Suprapubic skin (tissue), 4 donors: Measurements from ENCODE around the gene GSG1L.

Experiments used
- EP300 ChIP-seq: sonication (generic); formaldehyde crosslinking; IDR thresholded peaks from one replicate; pipeline ENCODE4 v1.6.1; 2017; ENCODE audit warnings: antibody characterized with exemption
- POLR2A ChIP-seq, 2 donors: fragments of 450-650 bp; IDR thresholded peaks; one replicate each; pipeline ENCODE4 v1.6.1; 2017; ENCODE audit warnings: antibody characterized with exemption in 2 of 2, mild to moderate bottlenecking in 2 of 2, moderate library complexity in 2 of 2
- POLR2AphosphoS5 ChIP-seq, 3 donors: sonication (generic); formaldehyde crosslinking; IDR thresholded peaks; one replicate each; pipeline ENCODE4 v1.6.1; 2017; ENCODE audit warnings: antibody characterized with exemption in 3 of 3
- TF ChIP-seq, protein P1 (sequence below), 2 donors: fragments of 200-600 bp in 1 of 2; fragments of 450-650 bp in 1 of 2; sonication (generic) in 1 of 2; IDR thresholded peaks; one replicate each; pipeline ENCODE4 v1.5.1; 2016 to 2019; ENCODE audit warnings: antibody characterized with exemption in 2 of 2, mild to moderate bottlenecking in 1 of 2, moderate library complexity in 1 of 2

DNA sequence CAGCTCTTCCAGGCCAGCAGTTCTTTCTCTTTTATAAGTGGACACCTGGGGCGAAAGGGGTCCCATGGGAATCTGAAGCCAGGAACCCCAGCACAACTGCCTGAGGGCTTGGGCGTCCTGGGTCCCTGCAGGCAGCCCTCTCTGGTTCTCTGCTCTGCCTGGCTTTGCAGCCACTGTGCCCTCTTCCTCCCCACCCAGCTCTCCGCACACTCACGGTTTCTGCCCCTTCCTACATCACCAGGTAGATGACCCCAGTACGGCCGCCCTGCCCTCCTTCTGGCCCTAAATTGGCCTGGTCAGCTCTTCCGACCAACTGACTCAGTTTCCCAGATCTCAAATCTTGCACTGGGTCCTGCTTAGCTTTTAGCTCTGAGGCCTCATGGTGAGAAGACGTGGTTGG is 288.3 kb downstream of the GSG1L start:
- TF ChIP-seq POLR2AphosphoS5 (IDR thresholded peaks at IDR 0.05) = no peak
- TF ChIP-seq, protein P1, sequence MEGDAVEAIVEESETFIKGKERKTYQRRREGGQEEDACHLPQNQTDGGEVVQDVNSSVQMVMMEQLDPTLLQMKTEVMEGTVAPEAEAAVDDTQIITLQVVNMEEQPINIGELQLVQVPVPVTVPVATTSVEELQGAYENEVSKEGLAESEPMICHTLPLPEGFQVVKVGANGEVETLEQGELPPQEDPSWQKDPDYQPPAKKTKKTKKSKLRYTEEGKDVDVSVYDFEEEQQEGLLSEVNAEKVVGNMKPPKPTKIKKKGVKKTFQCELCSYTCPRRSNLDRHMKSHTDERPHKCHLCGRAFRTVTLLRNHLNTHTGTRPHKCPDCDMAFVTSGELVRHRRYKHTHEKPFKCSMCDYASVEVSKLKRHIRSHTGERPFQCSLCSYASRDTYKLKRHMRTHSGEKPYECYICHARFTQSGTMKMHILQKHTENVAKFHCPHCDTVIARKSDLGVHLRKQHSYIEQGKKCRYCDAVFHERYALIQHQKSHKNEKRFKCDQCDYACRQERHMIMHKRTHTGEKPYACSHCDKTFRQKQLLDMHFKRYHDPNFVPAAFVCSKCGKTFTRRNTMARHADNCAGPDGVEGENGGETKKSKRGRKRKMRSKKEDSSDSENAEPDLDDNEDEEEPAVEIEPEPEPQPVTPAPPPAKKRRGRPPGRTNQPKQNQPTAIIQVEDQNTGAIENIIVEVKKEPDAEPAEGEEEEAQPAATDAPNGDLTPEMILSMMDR (IDR thresholded peaks at IDR 0.05) = no peak
- no peak for TF ChIP-seq POLR2A (IDR thresholded peaks at IDR 0.05)
- no peak for TF ChIP-seq EP300
